Panc1 (cell line): ENCODE results near the gene DUSP11. TPM values are rescaled to one million over a fixed set of nuclear protein-coding genes. Genes with fewer than 3 reads are reported as not detected.
"Not testable (repeated sequence)": the region's sequence is repeated elsewhere in the genome, so short reads cannot be mapped to it uniquely, and the experiment has no call there.

Experiments
- ATAC-seq: fragments of 200-7000 bp; cut with Tn5 transposase; 2 replicates; pipeline ENCODE4 v1.9.1; 2020; ENCODE audit warnings: mild to moderate bottlenecking, moderate library complexity
- BruUV-seq: library from RNA; stranded (reverse); fragments of 400-500 nt; replicated peaks from 2 replicates; lab custom pipeline; 2021; lab: Mats Ljungman, UMichigan
- CTCF ChIA-PET: fragments of 300-600 bp; sonication (Branson Sonifier 250); formaldehyde crosslinking; loops from one replicate; lab custom pipeline; 2022; ENCODE audit warnings: antibody characterized with exemption; lab: Charles Lee
- POLR2A ChIA-PET: fragments of 300-600 bp; sonication (Branson Sonifier 250); formaldehyde crosslinking; loops from one replicate; lab custom pipeline; 2022; ENCODE audit warnings: antibody characterized with exemption; lab: Charles Lee
- DNase-seq: peaks from one replicate; pipeline ENCODE4 v3.0.0-alpha.2; 2010; ENCODE audit warnings: low read depth, low spot score
- H3K27ac ChIP-seq: 2 replicates; pipeline ENCODE4 v1.5.1; 2011; ENCODE audit warnings: mild to moderate bottlenecking, low read length, inconsistent platforms
- H3K27me3 ChIP-seq: fragments of 200-500 bp; sonication (Bioruptor generic); 2 replicates; pipeline ENCODE4 v1.6.0; 2014; ENCODE audit warnings: low read length, inconsistent platforms; ENCODE audit not compliant: control insufficient read depth, insufficient read depth
- H3K36me3 ChIP-seq: fragments of 200-500 bp; sonication (Bioruptor generic); 2 replicates; pipeline ENCODE4 v1.5.1; 2014; ENCODE audit warnings: inconsistent platforms, mild to moderate bottlenecking, low read length, moderate library complexity; ENCODE audit not compliant: control insufficient read depth, insufficient read depth
- H3K4me1 ChIP-seq: 2 replicates; pipeline ENCODE4 v1.5.1; 2011; ENCODE audit warnings: inconsistent platforms, mild to moderate bottlenecking, low read length, moderate library complexity; ENCODE audit not compliant: control insufficient read depth, insufficient read depth
- H3K4me3 ChIP-seq, 2 experiments: 2 replicates each; pipeline ENCODE4 v1.5.1; 2011 to 2012; ENCODE audit warnings: low read depth in 2 of 2, low read length in 2 of 2, mild to moderate bottlenecking in 2 of 2, inconsistent platforms in 1 of 2, moderate library complexity in 1 of 2
- H3K9me3 ChIP-seq: fragments of 200-500 bp; sonication (Bioruptor generic); 2 replicates; pipeline ENCODE4 v1.5.1; 2014; ENCODE audit warnings: low read depth, mild to moderate bottlenecking, inconsistent platforms, low read length, moderate library complexity; ENCODE audit not compliant: control insufficient read depth, insufficient read depth
- POLR2AphosphoS5 ChIP-seq: IDR thresholded peaks from 2 replicates; pipeline ENCODE4 v1.6.1; 2012; ENCODE audit warnings: mild to moderate bottlenecking, low read depth, low read length, moderate library complexity
- SIN3A ChIP-seq: IDR thresholded peaks from 2 replicates; pipeline ENCODE4 v1.6.1; 2012; ENCODE audit warnings: low read depth, mild to moderate bottlenecking, low read length, moderate library complexity, borderline replicate concordance; ENCODE audit not compliant: insufficient read depth
- TCF7L2 ChIP-seq: IDR thresholded peaks from 2 replicates; pipeline ENCODE4 v1.6.1; 2011; ENCODE audit warnings: mild to moderate bottlenecking, low read depth, low read length, inconsistent platforms
- in situ Hi-C: cut with HindIII; loops from 2 replicates; pipeline ENCODE4 v1.10.0; 2016; ENCODE audit warnings: low sequenced_read_pairs, low pct_unique_long_range_greater_than_20kb
- intact Hi-C: fragments of 100-400 bp; cut with micrococcal nuclease; formaldehyde crosslinking; loops from one replicate; pipeline ENCODE4 v1.10.0; 2022; ENCODE audit not compliant: unreplicated experiment
- total RNA-seq: library from RNA; stranded (reverse); gene quantifications from one replicate; pipeline ENCODE4 v1.2.1, GENCODE V29; 2021; ENCODE audit not compliant: unreplicated experiment
- TF ChIP-seq, protein P1 (sequence below): fragments of 450-650 bp; IDR thresholded peaks from 2 replicates; pipeline ENCODE4 v1.5.1; 2017; ENCODE audit warnings: mild to moderate bottlenecking
- TF ChIP-seq, protein P2 (sequence below), 2 experiments: IDR thresholded peaks; 2 replicates each; pipeline ENCODE4 v1.6.1; 2011 to 2012; ENCODE audit warnings: low read depth in 2 of 2, control low read depth in 1 of 2, low read length in 1 of 2, mild to moderate bottlenecking in 1 of 2, moderate library complexity in 1 of 2; ENCODE audit not compliant: insufficient read depth in 1 of 2

DUSP11 gene
- total RNA-seq, 1 experiment from 2014 or later, result 16.9 TPM

DNA sequence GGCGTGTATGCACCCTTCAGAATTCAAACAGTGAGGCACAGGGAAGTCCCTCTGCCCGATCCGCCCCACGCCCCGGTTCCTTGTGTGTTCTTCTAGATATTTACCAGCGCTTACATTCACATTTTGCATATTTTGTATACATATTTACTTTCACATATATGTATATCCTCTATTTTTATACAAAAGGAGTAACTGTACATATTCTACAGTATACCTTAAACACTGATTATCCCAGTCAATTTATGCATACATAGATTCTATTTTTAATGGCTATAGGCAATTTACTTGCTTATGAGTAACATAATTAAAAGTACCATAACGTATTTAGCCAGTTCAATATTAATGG, 307 bp upstream of the DUSP11 start:
- no peak for DNase-seq
- no TSS peak for BruUV-seq
- H3K9me3 ChIP-seq, result no peaks in the 10 kb centered on the region
- ATAC-seq, result no peak; the same call in 1 of the 2 replicates
- H3K27ac ChIP-seq, result no peak overlapping the region
- peaks cover 11% of the 10 kb centered on the region for H3K4me1 ChIP-seq
- peaks cover 16% of the 10 kb centered on the region for H3K36me3 ChIP-seq
- POLR2A ChIA-PET, result interaction anchor here (0.6 kb wide), 2 partner anchors 16 to 66 kb away, joined by 4 to 5 read pairs; no protein-coding TSS in a partner anchor
- CTCF ChIA-PET, result interaction anchor here (0.5 to 0.6 kb wide), 2 partner anchors 188 to 398 kb away, joined by 4 to 9 read pairs; no protein-coding TSS in a partner anchor
- intact Hi-C loops (no loop called here), in situ Hi-C loops (no loop called here)
- TF ChIP-seq TCF7L2, result no peak
- TF ChIP-seq, protein P1, sequence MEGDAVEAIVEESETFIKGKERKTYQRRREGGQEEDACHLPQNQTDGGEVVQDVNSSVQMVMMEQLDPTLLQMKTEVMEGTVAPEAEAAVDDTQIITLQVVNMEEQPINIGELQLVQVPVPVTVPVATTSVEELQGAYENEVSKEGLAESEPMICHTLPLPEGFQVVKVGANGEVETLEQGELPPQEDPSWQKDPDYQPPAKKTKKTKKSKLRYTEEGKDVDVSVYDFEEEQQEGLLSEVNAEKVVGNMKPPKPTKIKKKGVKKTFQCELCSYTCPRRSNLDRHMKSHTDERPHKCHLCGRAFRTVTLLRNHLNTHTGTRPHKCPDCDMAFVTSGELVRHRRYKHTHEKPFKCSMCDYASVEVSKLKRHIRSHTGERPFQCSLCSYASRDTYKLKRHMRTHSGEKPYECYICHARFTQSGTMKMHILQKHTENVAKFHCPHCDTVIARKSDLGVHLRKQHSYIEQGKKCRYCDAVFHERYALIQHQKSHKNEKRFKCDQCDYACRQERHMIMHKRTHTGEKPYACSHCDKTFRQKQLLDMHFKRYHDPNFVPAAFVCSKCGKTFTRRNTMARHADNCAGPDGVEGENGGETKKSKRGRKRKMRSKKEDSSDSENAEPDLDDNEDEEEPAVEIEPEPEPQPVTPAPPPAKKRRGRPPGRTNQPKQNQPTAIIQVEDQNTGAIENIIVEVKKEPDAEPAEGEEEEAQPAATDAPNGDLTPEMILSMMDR, result peak; percentile 24
- peak overlapping the region; percentile 91 for H3K4me3 ChIP-seq
- no peaks in the 10 kb centered on the region for H3K27me3 ChIP-seq

DNA sequence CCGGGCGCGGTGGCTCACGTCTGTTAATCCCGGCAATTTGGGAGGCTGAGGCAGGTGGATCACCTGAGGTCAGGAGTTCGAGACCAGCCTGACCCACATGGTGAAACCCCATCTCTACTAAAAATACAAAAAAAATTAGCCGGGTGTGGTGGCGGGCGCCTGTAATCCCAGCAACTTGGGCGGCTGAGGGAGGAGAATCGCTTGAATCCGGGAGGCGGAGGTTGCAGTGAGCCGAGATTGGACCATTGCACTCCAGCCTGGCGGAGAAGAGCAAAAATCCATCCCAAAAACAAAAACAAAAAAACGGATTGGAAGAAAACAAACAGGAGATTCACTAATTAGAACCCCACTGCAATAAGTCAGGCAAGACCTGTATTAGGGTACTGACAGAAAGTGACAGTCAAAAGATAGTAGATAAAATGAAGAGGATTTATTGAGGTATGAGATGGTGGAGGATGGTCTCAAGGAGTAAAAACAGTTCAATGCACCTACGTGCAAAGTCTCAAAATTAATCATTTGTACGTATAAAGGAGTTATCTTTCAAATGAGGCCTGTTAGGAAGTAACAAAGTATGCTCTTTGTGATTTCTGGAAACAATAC, 936 bp downstream of the DUSP11 start:
- H3K27me3 ChIP-seq, H3K9me3 ChIP-seq, CTCF ChIA-PET, POLR2A ChIA-PET, intact Hi-C loops, in situ Hi-C loops, BruUV-seq, ATAC-seq, DNase-seq: not testable (repeated sequence)
- H3K4me1 ChIP-seq, result peaks cover 11% of the 10 kb centered on the region
- H3K4me3 ChIP-seq, result peak overlapping the region; percentile 91
- H3K36me3 ChIP-seq, result peaks cover 25% of the 10 kb centered on the region
- H3K27ac ChIP-seq, result peak overlapping the region; percentile 88

GRCh38 chr2:73776869-73777519, 2.9 kb downstream of the DUSP11 start:
- no peaks in the 10 kb centered on the region for H3K27me3 ChIP-seq
- H3K36me3 ChIP-seq, result peaks cover 34% of the 10 kb centered on the region
- DNase-seq, result no peak
- H3K27ac ChIP-seq, result no peak overlapping the region
- ChIA-PET POLR2A (no interaction called here), CTCF (no interaction called here)
- H3K9me3 ChIP-seq, result no peaks in the 10 kb centered on the region
- ATAC-seq, result no peak
- no peak for TF ChIP-seq POLR2AphosphoS5
- TF ChIP-seq, protein P1, result no peak
- TF ChIP-seq SIN3A, result no peak
- no peak for TF ChIP-seq TCF7L2
- TF ChIP-seq, protein P2, sequence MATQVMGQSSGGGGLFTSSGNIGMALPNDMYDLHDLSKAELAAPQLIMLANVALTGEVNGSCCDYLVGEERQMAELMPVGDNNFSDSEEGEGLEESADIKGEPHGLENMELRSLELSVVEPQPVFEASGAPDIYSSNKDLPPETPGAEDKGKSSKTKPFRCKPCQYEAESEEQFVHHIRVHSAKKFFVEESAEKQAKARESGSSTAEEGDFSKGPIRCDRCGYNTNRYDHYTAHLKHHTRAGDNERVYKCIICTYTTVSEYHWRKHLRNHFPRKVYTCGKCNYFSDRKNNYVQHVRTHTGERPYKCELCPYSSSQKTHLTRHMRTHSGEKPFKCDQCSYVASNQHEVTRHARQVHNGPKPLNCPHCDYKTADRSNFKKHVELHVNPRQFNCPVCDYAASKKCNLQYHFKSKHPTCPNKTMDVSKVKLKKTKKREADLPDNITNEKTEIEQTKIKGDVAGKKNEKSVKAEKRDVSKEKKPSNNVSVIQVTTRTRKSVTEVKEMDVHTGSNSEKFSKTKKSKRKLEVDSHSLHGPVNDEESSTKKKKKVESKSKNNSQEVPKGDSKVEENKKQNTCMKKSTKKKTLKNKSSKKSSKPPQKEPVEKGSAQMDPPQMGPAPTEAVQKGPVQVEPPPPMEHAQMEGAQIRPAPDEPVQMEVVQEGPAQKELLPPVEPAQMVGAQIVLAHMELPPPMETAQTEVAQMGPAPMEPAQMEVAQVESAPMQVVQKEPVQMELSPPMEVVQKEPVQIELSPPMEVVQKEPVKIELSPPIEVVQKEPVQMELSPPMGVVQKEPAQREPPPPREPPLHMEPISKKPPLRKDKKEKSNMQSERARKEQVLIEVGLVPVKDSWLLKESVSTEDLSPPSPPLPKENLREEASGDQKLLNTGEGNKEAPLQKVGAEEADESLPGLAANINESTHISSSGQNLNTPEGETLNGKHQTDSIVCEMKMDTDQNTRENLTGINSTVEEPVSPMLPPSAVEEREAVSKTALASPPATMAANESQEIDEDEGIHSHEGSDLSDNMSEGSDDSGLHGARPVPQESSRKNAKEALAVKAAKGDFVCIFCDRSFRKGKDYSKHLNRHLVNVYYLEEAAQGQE (IDR thresholded peaks at IDR 0.05; ENCODE audit: insufficient read depth in 1 of 2, low read depth in 2 of 2, low read length in 1 of 2), result no peak
- in situ Hi-C loops (no loop called here), intact Hi-C loops (no loop called here)
- no peak overlapping the region for H3K4me3 ChIP-seq
- no TSS peak for BruUV-seq
- peaks cover 5% of the 10 kb centered on the region for H3K4me1 ChIP-seq
